ENCODE measurements around the gene BARHL1.

Gene BARHL1

GRCh38 chr9:132579427-132579798 lies 3.0 kb upstream of the BARHL1 start:
- no peaks in the 10 kb centered on the region for H3K36me3 ChIP-seq (ENCODE audit: control insufficient read depth, low read length)
- no peak overlapping the region for H3K27ac ChIP-seq (ENCODE audit: low read depth, low read length)
- H3K9me2 ChIP-seq (replicated peaks; ENCODE audit: control insufficient read depth, low read length), result no peaks in the 10 kb centered on the region
- H3K4me2 ChIP-seq (ENCODE audit: low read length), result no peak overlapping the region
- no peaks in the 10 kb centered on the region for H3K4me1 ChIP-seq (ENCODE audit: control insufficient read depth, low read length)
- H3K27me3 ChIP-seq (ENCODE audit: control insufficient read depth, low read length), result peaks cover 30% of the 10 kb centered on the region
- no peaks in the 10 kb centered on the region for H3K79me2 ChIP-seq (ENCODE audit: control insufficient read depth, low read length)
- H3K9me3 ChIP-seq (ENCODE audit: control insufficient read depth, insufficient read depth, low read length), result no peaks in the 10 kb centered on the region
- H4K20me1 ChIP-seq (ENCODE audit: control insufficient read depth, insufficient read depth, low read depth, low read length), result no peaks in the 10 kb centered on the region
- 0 out of 2 replicates have a peak, but pooled peaks cover under 1% of the 10 kb centered on the region for H3F3A ChIP-seq (ENCODE audit: control insufficient read depth, insufficient read depth)
- TF ChIP-seq CTCF (IDR thresholded peaks at IDR 0.05; ENCODE audit: low read depth, low read length, poor library complexity, severe bottlenecking) (no peak), EZH2phosphoT487 (IDR thresholded peaks at IDR 0.05; ENCODE audit: borderline replicate concordance, low read length) (0 out of 2 replicates have a peak, but pooled peaks have one; percentile 77)
- no peak overlapping the region for H3K4me3 ChIP-seq (ENCODE audit: low read length)

- no peak overlapping the region for H3K4me2 ChIP-seq (ENCODE audit: low read length)
- H3K9me2 ChIP-seq (replicated peaks; ENCODE audit: control insufficient read depth, low read length), result no peaks in the 10 kb centered on the region
- no peak for TF ChIP-seq CTCF (IDR thresholded peaks at IDR 0.05; ENCODE audit: low read depth, low read length, poor library complexity, severe bottlenecking)
- TF ChIP-seq EZH2phosphoT487 (IDR thresholded peaks at IDR 0.05; ENCODE audit: borderline replicate concordance, low read length), result no peak
Measured at GRCh38 chr9:132582786-132583583, 579 bp downstream of the BARHL1 start.

GRCh38 chr9:132583584-132584304 lies 1.3 kb downstream of the BARHL1 start:
- Histone ChIP-seq H3K9me3 (ENCODE audit: control insufficient read depth, insufficient read depth, low read length) (no peaks in the 10 kb centered on the region), H3K27ac (ENCODE audit: low read depth, low read length) (no peak overlapping the region), H3K79me2 (ENCODE audit: control insufficient read depth, low read length) (no peaks in the 10 kb centered on the region), H3K4me1 (ENCODE audit: control insufficient read depth, low read length) (no peaks in the 10 kb centered on the region), H3F3A (ENCODE audit: control insufficient read depth, insufficient read depth) (no peaks in the 10 kb centered on the region), H3K36me3 (ENCODE audit: control insufficient read depth, low read length) (no peaks in the 10 kb centered on the region), H3K4me3 (ENCODE audit: low read length) (no peak overlapping the region), H4K20me1 (ENCODE audit: control insufficient read depth, insufficient read depth, low read depth, low read length) (no peaks in the 10 kb centered on the region), H3K4me2 (ENCODE audit: low read length) (no peak overlapping the region), H3K9me2 (replicated peaks; ENCODE audit: control insufficient read depth, low read length) (no peaks in the 10 kb centered on the region), H3K27me3 (ENCODE audit: control insufficient read depth, low read length) (peaks cover 38% of the 10 kb centered on the region)
- TF ChIP-seq EZH2phosphoT487 (IDR thresholded peaks at IDR 0.05; ENCODE audit: borderline replicate concordance, low read length) (no peak), CTCF (IDR thresholded peaks at IDR 0.05; ENCODE audit: low read depth, low read length, poor library complexity, severe bottlenecking) (no peak)

More at GRCh38 chr9:132582786-132583583, 579 bp downstream of the BARHL1 start:
- no peaks in the 10 kb centered on the region for H3K36me3 ChIP-seq (ENCODE audit: control insufficient read depth, low read length)
- no peak overlapping the region for H3K27ac ChIP-seq (ENCODE audit: low read depth, low read length)
- H3K4me3 ChIP-seq (ENCODE audit: low read length), result no peak overlapping the region
- no peaks in the 10 kb centered on the region for H4K20me1 ChIP-seq (ENCODE audit: control insufficient read depth, insufficient read depth, low read depth, low read length)
- no peaks in the 10 kb centered on the region for H3K9me3 ChIP-seq (ENCODE audit: control insufficient read depth, insufficient read depth, low read length)
- H3K27me3 ChIP-seq (ENCODE audit: control insufficient read depth, low read length), result peaks cover 42% of the 10 kb centered on the region
- H3F3A ChIP-seq (ENCODE audit: control insufficient read depth, insufficient read depth), result no peaks in the 10 kb centered on the region
- H3K4me1 ChIP-seq (ENCODE audit: control insufficient read depth, low read length), result no peaks in the 10 kb centered on the region
- H3K79me2 ChIP-seq (ENCODE audit: control insufficient read depth, low read length), result no peaks in the 10 kb centered on the region

Data from DOHH2 (cell line).